ENCODE data around the gene GOLGA6L10. TPM values are rescaled to one million over a fixed set of nuclear protein-coding genes. Genes with fewer than 3 reads are reported as not detected.
A peak's percentile ranks its signal among the peaks of the same experiment; 100 is the strongest.

Gene GOLGA6L10
- total and polyA plus RNA-seq, 2 experiments from 2014 or later = 0.07 to 0.23 TPM

- no peak for ATAC-seq
- Mint-ChIP-seq H3K4me1 (peaks cover 11% of the 10 kb centered on the region; the same call in 2 of the 3 replicates), H3K9me3 (no peaks in the 10 kb centered on the region), H3K27ac (no peak overlapping the region), H3K4me3 (no peak overlapping the region), H3K36me3 (ENCODE audit: low read depth) (no peaks in the 10 kb centered on the region), H3K27me3 (ENCODE audit: insufficient read depth, low read depth, poor library complexity) (peaks cover 12% of the 10 kb centered on the region)
- H3K4me2 ChIP-seq = no peak overlapping the region
- H3K36me3 ChIP-seq (ENCODE audit: insufficient read depth) = no peaks in the 10 kb centered on the region
- no peaks in the 10 kb centered on the region for H3F3A ChIP-seq (replicated peaks; ENCODE audit: low read depth)
- no peaks in the 10 kb centered on the region for H4K20me1 ChIP-seq (replicated peaks; ENCODE audit: insufficient read depth)
- no peak overlapping the region for H3K4me3 ChIP-seq
- no peaks in the 10 kb centered on the region for H3K9me2 ChIP-seq (ENCODE audit: insufficient read depth)
- H2AFZ ChIP-seq = peak overlapping the region; percentile 43; the same call in 1 of the 2 replicates
- no peaks in the 10 kb centered on the region for H3K79me2 ChIP-seq (replicated peaks; ENCODE audit: insufficient read depth)
- H3K4me1 ChIP-seq (ENCODE audit: insufficient read depth) = no peaks in the 10 kb centered on the region
- no peak for DNase-seq (ENCODE audit: low spot score)
- TF ChIP-seq JUNB (IDR thresholded peaks at IDR 0.05; ENCODE audit: unreplicated experiment) = no peak
- no peak for TF ChIP-seq REST (IDR thresholded peaks at IDR 0.05; ENCODE audit: unreplicated experiment)
- TF ChIP-seq STAT1 (IDR thresholded peaks at IDR 0.05; ENCODE audit: unreplicated experiment) = no peak
- no peak for TF ChIP-seq POLR2AphosphoS5 (IDR thresholded peaks at IDR 0.05; ENCODE audit: low read depth)
- TF ChIP-seq, protein P1, sequence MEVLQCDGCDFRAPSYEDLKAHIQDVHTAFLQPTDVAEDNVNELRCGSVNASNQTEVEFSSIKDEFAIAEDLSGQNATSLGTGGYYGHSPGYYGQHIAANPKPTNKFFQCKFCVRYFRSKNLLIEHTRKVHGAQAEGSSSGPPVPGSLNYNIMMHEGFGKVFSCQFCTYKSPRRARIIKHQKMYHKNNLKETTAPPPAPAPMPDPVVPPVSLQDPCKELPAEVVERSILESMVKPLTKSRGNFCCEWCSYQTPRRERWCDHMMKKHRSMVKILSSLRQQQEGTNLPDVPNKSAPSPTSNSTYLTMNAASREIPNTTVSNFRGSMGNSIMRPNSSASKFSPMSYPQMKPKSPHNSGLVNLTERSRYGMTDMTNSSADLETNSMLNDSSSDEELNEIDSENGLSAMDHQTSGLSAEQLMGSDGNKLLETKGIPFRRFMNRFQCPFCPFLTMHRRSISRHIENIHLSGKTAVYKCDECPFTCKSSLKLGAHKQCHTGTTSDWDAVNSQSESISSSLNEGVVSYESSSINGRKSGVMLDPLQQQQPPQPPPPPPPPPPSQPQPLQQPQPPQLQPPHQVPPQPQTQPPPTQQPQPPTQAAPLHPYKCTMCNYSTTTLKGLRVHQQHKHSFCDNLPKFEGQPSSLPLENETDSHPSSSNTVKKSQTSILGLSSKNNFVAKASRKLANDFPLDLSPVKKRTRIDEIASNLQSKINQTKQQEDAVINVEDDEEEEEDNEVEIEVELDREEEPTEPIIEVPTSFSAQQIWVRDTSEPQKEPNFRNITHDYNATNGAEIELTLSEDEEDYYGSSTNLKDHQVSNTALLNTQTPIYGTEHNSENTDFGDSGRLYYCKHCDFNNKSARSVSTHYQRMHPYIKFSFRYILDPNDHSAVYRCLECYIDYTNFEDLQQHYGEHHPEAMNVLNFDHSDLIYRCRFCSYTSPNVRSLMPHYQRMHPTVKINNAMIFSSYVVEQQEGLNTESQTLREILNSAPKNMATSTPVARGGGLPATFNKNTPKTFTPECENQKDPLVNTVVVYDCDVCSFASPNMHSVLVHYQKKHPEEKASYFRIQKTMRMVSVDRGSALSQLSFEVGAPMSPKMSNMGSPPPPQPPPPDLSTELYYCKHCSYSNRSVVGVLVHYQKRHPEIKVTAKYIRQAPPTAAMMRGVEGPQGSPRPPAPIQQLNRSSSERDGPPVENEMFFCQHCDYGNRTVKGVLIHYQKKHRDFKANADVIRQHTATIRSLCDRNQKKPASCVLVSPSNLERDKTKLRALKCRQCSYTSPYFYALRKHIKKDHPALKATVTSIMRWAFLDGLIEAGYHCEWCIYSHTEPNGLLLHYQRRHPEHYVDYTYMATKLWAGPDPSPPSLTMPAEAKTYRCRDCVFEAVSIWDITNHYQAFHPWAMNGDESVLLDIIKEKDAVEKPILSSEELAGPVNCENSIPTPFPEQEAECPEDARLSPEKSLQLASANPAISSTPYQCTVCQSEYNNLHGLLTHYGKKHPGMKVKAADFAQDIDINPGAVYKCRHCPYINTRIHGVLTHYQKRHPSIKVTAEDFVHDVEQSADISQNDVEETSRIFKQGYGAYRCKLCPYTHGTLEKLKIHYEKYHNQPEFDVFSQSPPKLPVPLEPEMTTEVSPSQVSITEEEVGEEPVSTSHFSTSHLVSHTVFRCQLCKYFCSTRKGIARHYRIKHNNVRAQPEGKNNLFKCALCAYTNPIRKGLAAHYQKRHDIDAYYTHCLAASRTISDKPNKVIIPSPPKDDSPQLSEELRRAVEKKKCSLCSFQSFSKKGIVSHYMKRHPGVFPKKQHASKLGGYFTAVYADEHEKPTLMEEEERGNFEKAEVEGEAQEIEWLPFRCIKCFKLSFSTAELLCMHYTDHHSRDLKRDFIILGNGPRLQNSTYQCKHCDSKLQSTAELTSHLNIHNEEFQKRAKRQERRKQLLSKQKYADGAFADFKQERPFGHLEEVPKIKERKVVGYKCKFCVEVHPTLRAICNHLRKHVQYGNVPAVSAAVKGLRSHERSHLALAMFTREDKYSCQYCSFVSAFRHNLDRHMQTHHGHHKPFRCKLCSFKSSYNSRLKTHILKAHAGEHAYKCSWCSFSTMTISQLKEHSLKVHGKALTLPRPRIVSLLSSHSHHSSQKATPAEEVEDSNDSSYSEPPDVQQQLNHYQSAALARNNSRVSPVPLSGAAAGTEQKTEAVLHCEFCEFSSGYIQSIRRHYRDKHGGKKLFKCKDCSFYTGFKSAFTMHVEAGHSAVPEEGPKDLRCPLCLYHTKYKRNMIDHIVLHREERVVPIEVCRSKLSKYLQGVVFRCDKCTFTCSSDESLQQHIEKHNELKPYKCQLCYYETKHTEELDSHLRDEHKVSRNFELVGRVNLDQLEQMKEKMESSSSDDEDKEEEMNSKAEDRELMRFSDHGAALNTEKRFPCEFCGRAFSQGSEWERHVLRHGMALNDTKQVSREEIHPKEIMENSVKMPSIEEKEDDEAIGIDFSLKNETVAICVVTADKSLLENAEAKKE (CRISPR knock-in tag; IDR thresholded peaks at IDR 0.05) = no peak
- H3K27me3 ChIP-seq (ENCODE audit: insufficient read depth) = no peaks in the 10 kb centered on the region
- no peak overlapping the region for H3K27ac ChIP-seq (ENCODE audit: low read depth)
Measured at GRCh38 chr15:82298032-82298431, 51.2 kb downstream of the GOLGA6L10 start.

All from GM23338 (cell line).